ENCODE measurements around the gene RP9.
"Not testable (repeated sequence)": the region's sequence is repeated elsewhere in the genome, so short reads cannot be mapped to it uniquely, and the experiment has no call there.

The RP9 gene

GRCh38 chr7:33107136-33108066, 1.8 kb downstream of the RP9 start:
- no peaks in the 10 kb centered on the region for H3K9me3 ChIP-seq (ENCODE audit: control insufficient read depth, low read length)
- H3K36me3 ChIP-seq (ENCODE audit: control insufficient read depth, insufficient read depth, low read length) = no peaks in the 10 kb centered on the region
- H3K27me3 ChIP-seq (ENCODE audit: control insufficient read depth, insufficient read depth, low read length, poor library complexity, severe bottlenecking) = peaks cover 12% of the 10 kb centered on the region
- WGBS, 2 experiments = 43 to 57% methylated on average over 5 to 7 of the region's 7 CpGs
- no peak overlapping the region for H3K27ac ChIP-seq (ENCODE audit: insufficient read depth, low read depth, low read length, poor library complexity, severe bottlenecking)
- peak overlapping the region; percentile 96 for H3K4me3 ChIP-seq (ENCODE audit: insufficient read depth, low read depth, low read length)
- H3K4me1 ChIP-seq (ENCODE audit: control insufficient read depth, insufficient read depth, low read length) = no peaks in the 10 kb centered on the region

- peaks cover 24% of the 10 kb centered on the region for H3K36me3 ChIP-seq (ENCODE audit: control insufficient read depth, insufficient read depth, low read length)
Measured at GRCh38 chr7:33101906-33102305, 7.3 kb downstream of the RP9 start.

GRCh38 chr7:33100770-33101169, 8.4 kb downstream of the RP9 start:
- Histone ChIP-seq H3K27me3 (ENCODE audit: control insufficient read depth, insufficient read depth, low read length, poor library complexity, severe bottlenecking) (no peaks in the 10 kb centered on the region), H3K27ac (ENCODE audit: insufficient read depth, low read depth, low read length, poor library complexity, severe bottlenecking) (no peak overlapping the region), H3K9me3 (ENCODE audit: control insufficient read depth, low read length) (no peaks in the 10 kb centered on the region), H3K36me3 (ENCODE audit: control insufficient read depth, insufficient read depth, low read length) (peaks cover 34% of the 10 kb centered on the region), H3K4me1 (ENCODE audit: control insufficient read depth, insufficient read depth, low read length) (no peaks in the 10 kb centered on the region), H3K4me3 (ENCODE audit: insufficient read depth, low read depth, low read length) (no peak overlapping the region)
- WGBS, 2 experiments = 90 to 93% methylated on average over 3 of the region's 3 CpGs

More at GRCh38 chr7:33101906-33102305, 7.3 kb downstream of the RP9 start:
- H3K4me1 ChIP-seq (ENCODE audit: control insufficient read depth, insufficient read depth, low read length) = no peaks in the 10 kb centered on the region
- no peak overlapping the region for H3K4me3 ChIP-seq (ENCODE audit: insufficient read depth, low read depth, low read length)
- H3K27ac ChIP-seq (ENCODE audit: insufficient read depth, low read depth, low read length, poor library complexity, severe bottlenecking) = no peak overlapping the region
- WGBS, 2 experiments = 87 to 100% methylated on average over 1 to 2 of the region's 3 CpGs
- no peaks in the 10 kb centered on the region for H3K27me3 ChIP-seq (ENCODE audit: control insufficient read depth, insufficient read depth, low read length, poor library complexity, severe bottlenecking)
- no peaks in the 10 kb centered on the region for H3K9me3 ChIP-seq (ENCODE audit: control insufficient read depth, low read length)

GRCh38 chr7:33099154-33099940, 9.9 kb downstream of the RP9 start:
- H3K4me3 ChIP-seq (ENCODE audit: insufficient read depth, low read depth, low read length) = no peak overlapping the region
- H3K27ac ChIP-seq (ENCODE audit: insufficient read depth, low read depth, low read length, poor library complexity, severe bottlenecking) = no peak overlapping the region
- H3K4me1 ChIP-seq (ENCODE audit: control insufficient read depth, insufficient read depth, low read length) = no peaks in the 10 kb centered on the region
- H3K36me3 ChIP-seq (ENCODE audit: control insufficient read depth, insufficient read depth, low read length) = peaks cover 38% of the 10 kb centered on the region
- WGBS, 2 experiments = 68 to 76% methylated on average over 4 of the region's 4 CpGs
- no peaks in the 10 kb centered on the region for H3K9me3 ChIP-seq (ENCODE audit: control insufficient read depth, low read length)
- H3K27me3 ChIP-seq (ENCODE audit: control insufficient read depth, insufficient read depth, low read length, poor library complexity, severe bottlenecking) = no peaks in the 10 kb centered on the region

- H3K36me3 ChIP-seq (ENCODE audit: control insufficient read depth, insufficient read depth, low read length) = peaks cover 25% of the 10 kb centered on the region
- not testable (repeated sequence) for H3K4me1 ChIP-seq (ENCODE audit: control insufficient read depth, insufficient read depth, low read length); H3K4me3 ChIP-seq (ENCODE audit: insufficient read depth, low read depth, low read length); H3K27ac ChIP-seq (ENCODE audit: insufficient read depth, low read depth, low read length, poor library complexity, severe bottlenecking); H3K27me3 ChIP-seq (ENCODE audit: control insufficient read depth, insufficient read depth, low read length, poor library complexity, severe bottlenecking); H3K9me3 ChIP-seq (ENCODE audit: control insufficient read depth, low read length)
- 92 to 100% methylated on average over 1 to 3 of the region's 6 CpGs for WGBS, 2 experiments
Measured at GRCh38 chr7:33094745-33095275, 14.4 kb downstream of the RP9 start.

GRCh38 chr7:33093266-33093665, 15.9 kb downstream of the RP9 start:
- Histone ChIP-seq H3K4me1 (ENCODE audit: control insufficient read depth, insufficient read depth, low read length) (no peaks in the 10 kb centered on the region), H3K9me3 (ENCODE audit: control insufficient read depth, low read length) (no peaks in the 10 kb centered on the region), H3K36me3 (ENCODE audit: control insufficient read depth, insufficient read depth, low read length) (peaks cover 19% of the 10 kb centered on the region), H3K27me3 (ENCODE audit: control insufficient read depth, insufficient read depth, low read length, poor library complexity, severe bottlenecking) (no peaks in the 10 kb centered on the region), H3K4me3 (ENCODE audit: insufficient read depth, low read depth, low read length) (no peak overlapping the region), H3K27ac (ENCODE audit: insufficient read depth, low read depth, low read length, poor library complexity, severe bottlenecking) (no peak overlapping the region)
- 95 to 97% methylated on average over 4 of the region's 4 CpGs for WGBS, 2 experiments

- Histone ChIP-seq H3K4me3 (ENCODE audit: insufficient read depth, low read depth, low read length) (no peak overlapping the region), H3K36me3 (ENCODE audit: control insufficient read depth, insufficient read depth, low read length) (peaks cover 14% of the 10 kb centered on the region), H3K27ac (ENCODE audit: insufficient read depth, low read depth, low read length, poor library complexity, severe bottlenecking) (no peak overlapping the region), H3K4me1 (ENCODE audit: control insufficient read depth, insufficient read depth, low read length) (no peaks in the 10 kb centered on the region), H3K27me3 (ENCODE audit: control insufficient read depth, insufficient read depth, low read length, poor library complexity, severe bottlenecking) (no peaks in the 10 kb centered on the region), H3K9me3 (ENCODE audit: control insufficient read depth, low read length) (no peaks in the 10 kb centered on the region)
- WGBS, 2 experiments = 88 to 90% methylated on average over 5 of the region's 5 CpGs
Measured at GRCh38 chr7:33091641-33092191, 17.5 kb downstream of the RP9 start.

- peaks cover 8% of the 10 kb centered on the region for H3K36me3 ChIP-seq (ENCODE audit: control insufficient read depth, insufficient read depth, low read length)
- H3K9me3 ChIP-seq (ENCODE audit: control insufficient read depth, low read length) = no peaks in the 10 kb centered on the region
- 92 to 97% methylated on average over 3 to 4 of the region's 4 CpGs for WGBS, 2 experiments
- no peak overlapping the region for H3K27ac ChIP-seq (ENCODE audit: insufficient read depth, low read depth, low read length, poor library complexity, severe bottlenecking)
- no peak overlapping the region for H3K4me3 ChIP-seq (ENCODE audit: insufficient read depth, low read depth, low read length)
- no peaks in the 10 kb centered on the region for H3K4me1 ChIP-seq (ENCODE audit: control insufficient read depth, insufficient read depth, low read length)
- H3K27me3 ChIP-seq (ENCODE audit: control insufficient read depth, insufficient read depth, low read length, poor library complexity, severe bottlenecking) = no peaks in the 10 kb centered on the region
Measured at GRCh38 chr7:33091111-33091531, 18.1 kb downstream of the RP9 start.

GRCh38 chr7:33089142-33089541, 20.1 kb downstream of the RP9 start:
- Histone ChIP-seq H3K4me3 (ENCODE audit: insufficient read depth, low read depth, low read length) (no peak overlapping the region), H3K9me3 (ENCODE audit: control insufficient read depth, low read length) (no peaks in the 10 kb centered on the region), H3K27me3 (ENCODE audit: control insufficient read depth, insufficient read depth, low read length, poor library complexity, severe bottlenecking) (no peaks in the 10 kb centered on the region), H3K36me3 (ENCODE audit: control insufficient read depth, insufficient read depth, low read length) (no peaks in the 10 kb centered on the region), H3K4me1 (ENCODE audit: control insufficient read depth, insufficient read depth, low read length) (no peaks in the 10 kb centered on the region), H3K27ac (ENCODE audit: insufficient read depth, low read depth, low read length, poor library complexity, severe bottlenecking) (no peak overlapping the region)
- WGBS, 2 experiments = 82 to 91% methylated on average over 7 of the region's 7 CpGs

- H3K27ac ChIP-seq (ENCODE audit: insufficient read depth, low read depth, low read length, poor library complexity, severe bottlenecking) = no peak overlapping the region
- H3K4me1 ChIP-seq (ENCODE audit: control insufficient read depth, insufficient read depth, low read length) = no peaks in the 10 kb centered on the region
- no peaks in the 10 kb centered on the region for H3K36me3 ChIP-seq (ENCODE audit: control insufficient read depth, insufficient read depth, low read length)
- WGBS, 2 experiments = 92 to 98% methylated on average over 2 of the region's 2 CpGs
- H3K4me3 ChIP-seq (ENCODE audit: insufficient read depth, low read depth, low read length) = no peak overlapping the region
- no peaks in the 10 kb centered on the region for H3K27me3 ChIP-seq (ENCODE audit: control insufficient read depth, insufficient read depth, low read length, poor library complexity, severe bottlenecking)
- H3K9me3 ChIP-seq (ENCODE audit: control insufficient read depth, low read length) = no peaks in the 10 kb centered on the region
Measured at GRCh38 chr7:33087858-33088257, 21.3 kb downstream of the RP9 start.

Measured in ectodermal cell (in vitro differentiated cells).